ENCODE data around the gene RASGRF1. TPM values are rescaled to one million over a fixed set of nuclear protein-coding genes. Genes with fewer than 3 reads are reported as not detected.

Gene RASGRF1
- total RNA-seq, 1 donor from 2014 or later = not detected

GRCh38 chr15:79016527-79017170, 73.9 kb downstream of the RASGRF1 start:
- TF ChIP-seq POLR2AphosphoS5 (IDR thresholded peaks at IDR 0.05; ENCODE audit: insufficient read depth in 1 of 2, low read depth in 1 of 2) = no peak
- TF ChIP-seq CTCF (IDR thresholded peaks at IDR 0.05) = no peak
- no peak for TF ChIP-seq POLR2A (IDR thresholded peaks at IDR 0.05)
- Histone ChIP-seq H3K27me3 (no peaks in the 10 kb centered on the region), H3K4me1 (no peaks in the 10 kb centered on the region), H3K27ac (no peak overlapping the region), H3K36me3 (no peaks in the 10 kb centered on the region), H3K4me3 (no peak overlapping the region), H3K9me3 (no peaks in the 10 kb centered on the region)
- DNase-seq (ENCODE audit: extremely low spot score in 2 of 2) = no peak
- intact Hi-C loops (cut with DNase I) = no loop called here

DNA sequence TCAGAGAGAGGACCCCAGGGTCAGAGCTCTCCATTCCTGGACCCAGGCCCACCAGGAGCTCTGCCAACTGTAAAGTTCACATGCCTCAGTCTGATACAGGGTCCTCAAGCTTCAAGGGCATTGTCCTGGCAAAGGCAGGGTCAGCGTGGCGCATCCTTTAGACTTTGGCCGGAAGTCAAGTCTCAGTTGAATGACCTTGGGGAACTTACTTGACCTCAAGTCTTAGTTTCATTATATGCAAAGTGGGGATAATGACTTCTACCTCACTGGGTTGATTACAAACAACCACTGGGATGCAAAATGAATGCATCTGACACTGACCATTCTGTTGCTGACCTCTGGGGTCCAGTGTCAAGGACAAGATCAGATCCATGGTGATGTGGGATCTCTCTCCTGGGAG, 75.2 kb downstream of the RASGRF1 start:
- no peak for DNase-seq (ENCODE audit: extremely low spot score in 2 of 2)
- TF ChIP-seq CTCF (IDR thresholded peaks at IDR 0.05) = no peak
- TF ChIP-seq POLR2A (IDR thresholded peaks at IDR 0.05) = no peak
- no peak for TF ChIP-seq POLR2AphosphoS5 (IDR thresholded peaks at IDR 0.05; ENCODE audit: insufficient read depth in 1 of 2, low read depth in 1 of 2)
- Histone ChIP-seq H3K4me1 (no peaks in the 10 kb centered on the region), H3K27me3 (no peaks in the 10 kb centered on the region), H3K9me3 (no peaks in the 10 kb centered on the region), H3K36me3 (no peaks in the 10 kb centered on the region), H3K4me3 (no peak overlapping the region), H3K27ac (no peak overlapping the region)
- intact Hi-C loops (cut with DNase I) = no loop called here

DNA sequence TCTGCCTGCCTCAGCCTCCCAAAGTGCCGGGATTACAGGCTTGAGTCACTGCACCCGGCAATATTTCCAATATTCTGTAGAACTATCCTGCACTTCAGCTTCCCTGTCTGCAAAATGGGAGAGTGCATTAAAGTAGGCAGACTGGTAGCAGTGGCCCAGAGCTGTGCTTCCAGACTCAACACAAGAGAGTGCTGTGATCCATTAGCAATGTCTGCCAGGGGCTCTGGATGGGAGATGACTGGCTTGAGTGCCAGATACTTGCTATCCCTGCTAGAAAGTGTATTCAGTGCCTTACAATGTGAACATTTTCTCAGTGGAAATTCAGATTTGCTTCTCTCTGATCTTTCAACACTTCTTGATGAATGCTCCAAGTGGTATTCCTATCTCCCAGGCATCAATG, 80.3 kb downstream of the RASGRF1 start:
- intact Hi-C loops (cut with DNase I) = no loop called here
- no peak overlapping the region for H3K27ac ChIP-seq

GRCh38 chr15:79009379-79009778, 81.2 kb downstream of the RASGRF1 start:
- Histone ChIP-seq H3K4me1 (no peaks in the 10 kb centered on the region), H3K36me3 (no peaks in the 10 kb centered on the region), H3K27ac (no peak overlapping the region), H3K27me3 (no peaks in the 10 kb centered on the region), H3K4me3 (no peak overlapping the region), H3K9me3 (no peaks in the 10 kb centered on the region)
- TF ChIP-seq POLR2AphosphoS5 (IDR thresholded peaks at IDR 0.05; ENCODE audit: insufficient read depth in 1 of 2, low read depth in 1 of 2) = no peak
- TF ChIP-seq POLR2A (IDR thresholded peaks at IDR 0.05) = no peak
- no peak for TF ChIP-seq CTCF (IDR thresholded peaks at IDR 0.05)
- no peak for DNase-seq (ENCODE audit: extremely low spot score in 2 of 2)
- intact Hi-C loops (cut with DNase I) = no loop called here

More for the DNA sequence above, 80.3 kb downstream of the RASGRF1 start:
- Histone ChIP-seq H3K4me3 (no peak overlapping the region), H3K9me3 (no peaks in the 10 kb centered on the region), H3K4me1 (no peaks in the 10 kb centered on the region), H3K27me3 (no peaks in the 10 kb centered on the region), H3K36me3 (no peaks in the 10 kb centered on the region)
- no peak for DNase-seq (ENCODE audit: extremely low spot score in 2 of 2)
- TF ChIP-seq CTCF (IDR thresholded peaks at IDR 0.05) = no peak

- no peak for DNase-seq (ENCODE audit: extremely low spot score in 2 of 2)
- intact Hi-C loops (cut with DNase I) = no loop called here
These were observed 81.9 kb downstream of the RASGRF1 start for GRCh38 chr15:79008659-79009058.

More at GRCh38 chr15:79008659-79009058, 81.9 kb downstream of the RASGRF1 start:
- H3K27me3 ChIP-seq = no peaks in the 10 kb centered on the region
- no peaks in the 10 kb centered on the region for H3K36me3 ChIP-seq
- no peaks in the 10 kb centered on the region for H3K9me3 ChIP-seq
- TF ChIP-seq POLR2AphosphoS5 (IDR thresholded peaks at IDR 0.05; ENCODE audit: insufficient read depth in 1 of 2, low read depth in 1 of 2) (no peak), CTCF (IDR thresholded peaks at IDR 0.05) (no peak), POLR2A (IDR thresholded peaks at IDR 0.05) (no peak)
- H3K4me3 ChIP-seq = no peak overlapping the region
- no peak overlapping the region for H3K27ac ChIP-seq
- no peaks in the 10 kb centered on the region for H3K4me1 ChIP-seq
